Adipocyte (in vitro differentiated cells): ENCODE results near the gene ANGPT4.

Source experiments
- DNase-seq: peaks from one replicate; pipeline ENCODE4 v3.0.0-alpha.2; 2015; ENCODE audit warnings: low read depth
- H3K27me3 ChIP-seq: replicated peaks from 2 replicates; pipeline ENCODE4 v1.7.0; 2013; ENCODE audit warnings: mild to moderate bottlenecking, low read length, moderate library complexity; ENCODE audit not compliant: control insufficient read depth, insufficient read depth
- H3K36me3 ChIP-seq: 2 replicates; pipeline ENCODE4 v1.7.0; 2013; ENCODE audit warnings: low read length, mild to moderate bottlenecking, moderate library complexity; ENCODE audit not compliant: control insufficient read depth, insufficient read depth, severe bottlenecking
- H3K4me1 ChIP-seq: 2 replicates; pipeline ENCODE4 v1.7.0; 2013; ENCODE audit warnings: mild to moderate bottlenecking, low read length, moderate library complexity; ENCODE audit not compliant: control insufficient read depth, insufficient read depth
- H3K4me3 ChIP-seq: 2 replicates; pipeline ENCODE4 v1.7.0; 2013; ENCODE audit warnings: mild to moderate bottlenecking, low read length, moderate library complexity
- H3K9ac ChIP-seq: 2 replicates; pipeline ENCODE4 v1.7.0; 2013; ENCODE audit warnings: mild to moderate bottlenecking, low read length, moderate library complexity
- H3K9me3 ChIP-seq: 2 replicates; pipeline ENCODE4 v1.7.0; 2013; ENCODE audit warnings: mild to moderate bottlenecking, low read length, moderate library complexity; ENCODE audit not compliant: control insufficient read depth

Gene ANGPT4

GRCh38 chr20:916125-916799 lies at the start of gene ANGPT4:
Gene ANGPT4 (minus strand): TSS chr20:916334. CDS start chr20:916214, 120 bp downstream.
- Histone ChIP-seq H3K27me3 (peaks cover 20% of the 10 kb centered on the region), H3K4me1 (peaks cover 19% of the 10 kb centered on the region), H3K9me3 (no peaks in the 10 kb centered on the region), H3K4me3 (no peak within 1 kb of the TSS), H3K36me3 (no peaks in the 10 kb centered on the region), H3K9ac (no peak within 1 kb of the TSS)
- DNase-seq = peak; percentile 19

- no peaks in the 10 kb centered on the region for H3K4me1 ChIP-seq
- no peak for DNase-seq
- no peak overlapping the region for H3K9ac ChIP-seq
- no peak overlapping the region for H3K4me3 ChIP-seq
- no peaks in the 10 kb centered on the region for H3K36me3 ChIP-seq
- peaks cover 4% of the 10 kb centered on the region for H3K9me3 ChIP-seq
- peaks cover 60% of the 10 kb centered on the region for H3K27me3 ChIP-seq
Measured at GRCh38 chr20:963795-964194, 47.7 kb upstream of the ANGPT4 start.

- no peak overlapping the region for H3K4me3 ChIP-seq
- H3K4me1 ChIP-seq = no peaks in the 10 kb centered on the region
- H3K9ac ChIP-seq = no peak overlapping the region
- H3K27me3 ChIP-seq = peaks cover 55% of the 10 kb centered on the region
- H3K36me3 ChIP-seq = no peaks in the 10 kb centered on the region
- no peak for DNase-seq
- no peaks in the 10 kb centered on the region for H3K9me3 ChIP-seq
Measured at GRCh38 chr20:962683-963082, 46.5 kb upstream of the ANGPT4 start.

GRCh38 chr20:962223-962622 lies 46.1 kb upstream of the ANGPT4 start:
- Histone ChIP-seq H3K27me3 (peaks cover 51% of the 10 kb centered on the region), H3K9ac (no peak overlapping the region), H3K4me1 (no peaks in the 10 kb centered on the region), H3K4me3 (no peak overlapping the region), H3K36me3 (no peaks in the 10 kb centered on the region), H3K9me3 (no peaks in the 10 kb centered on the region)
- no peak for DNase-seq

- Histone ChIP-seq H3K9ac (no peak overlapping the region), H3K4me1 (no peaks in the 10 kb centered on the region), H3K4me3 (no peak overlapping the region), H3K9me3 (no peaks in the 10 kb centered on the region), H3K27me3 (peaks cover 48% of the 10 kb centered on the region), H3K36me3 (no peaks in the 10 kb centered on the region)
- DNase-seq = no peak
Measured at GRCh38 chr20:961768-962167, 45.6 kb upstream of the ANGPT4 start.

- H3K4me3 ChIP-seq = no peak overlapping the region
- H3K4me1 ChIP-seq = no peaks in the 10 kb centered on the region
- no peak for DNase-seq
- H3K9ac ChIP-seq = no peak overlapping the region
- H3K9me3 ChIP-seq = no peaks in the 10 kb centered on the region
- H3K27me3 ChIP-seq = peaks cover 46% of the 10 kb centered on the region
- no peaks in the 10 kb centered on the region for H3K36me3 ChIP-seq
Measured at GRCh38 chr20:959996-960615, 44.0 kb upstream of the ANGPT4 start.

- H3K4me1 ChIP-seq = no peaks in the 10 kb centered on the region
- no peak overlapping the region for H3K9ac ChIP-seq
- H3K4me3 ChIP-seq = no peak overlapping the region
- DNase-seq = no peak
- H3K36me3 ChIP-seq = no peaks in the 10 kb centered on the region
- peaks cover 49% of the 10 kb centered on the region for H3K27me3 ChIP-seq
- no peaks in the 10 kb centered on the region for H3K9me3 ChIP-seq
Measured at GRCh38 chr20:958936-959815, 43.0 kb upstream of the ANGPT4 start.

GRCh38 chr20:957544-957943 lies 41.4 kb upstream of the ANGPT4 start:
- peaks cover 54% of the 10 kb centered on the region for H3K27me3 ChIP-seq
- H3K9ac ChIP-seq = no peak overlapping the region
- H3K4me3 ChIP-seq = no peak overlapping the region
- DNase-seq = peak; percentile 4
- H3K36me3 ChIP-seq = no peaks in the 10 kb centered on the region
- no peaks in the 10 kb centered on the region for H3K4me1 ChIP-seq
- no peaks in the 10 kb centered on the region for H3K9me3 ChIP-seq

GRCh38 chr20:956330-956951 lies 40.3 kb upstream of the ANGPT4 start:
- Histone ChIP-seq H3K9ac (no peak overlapping the region), H3K9me3 (no peaks in the 10 kb centered on the region), H3K4me3 (no peak overlapping the region), H3K4me1 (no peaks in the 10 kb centered on the region), H3K36me3 (no peaks in the 10 kb centered on the region), H3K27me3 (peaks cover 55% of the 10 kb centered on the region)
- DNase-seq = peak; percentile 83

GRCh38 chr20:955656-956055 lies 39.5 kb upstream of the ANGPT4 start:
- peaks cover 49% of the 10 kb centered on the region for H3K27me3 ChIP-seq
- H3K4me1 ChIP-seq = no peaks in the 10 kb centered on the region
- no peak for DNase-seq
- H3K4me3 ChIP-seq = no peak overlapping the region
- no peaks in the 10 kb centered on the region for H3K9me3 ChIP-seq
- H3K9ac ChIP-seq = no peak overlapping the region
- H3K36me3 ChIP-seq = no peaks in the 10 kb centered on the region

- Histone ChIP-seq H3K4me1 (no peaks in the 10 kb centered on the region), H3K27me3 (peaks cover 49% of the 10 kb centered on the region), H3K36me3 (no peaks in the 10 kb centered on the region), H3K4me3 (no peak overlapping the region), H3K9ac (no peak overlapping the region), H3K9me3 (no peaks in the 10 kb centered on the region)
- no peak for DNase-seq
Measured at GRCh38 chr20:955111-955510, 39.0 kb upstream of the ANGPT4 start.
